ENCODE data around the gene TCF12. TPM values are rescaled to one million over a fixed set of nuclear protein-coding genes. Genes with fewer than 3 reads are reported as not detected.

The TCF12 gene
- total RNA-seq, 3 donors from 2014 or later (not counting 1 experiment from before 2014, with no cell fraction given) = 84.1 to 111 (median 107) TPM

- H3K27me3 ChIP-seq (ENCODE audit: control insufficient read depth, insufficient read depth, low read length) = no peaks in the 10 kb centered on the region
- H3K9me3 ChIP-seq (ENCODE audit: control insufficient read depth, insufficient read depth, low read length) = no peaks in the 10 kb centered on the region
- Mint-ChIP-seq H3K27ac (no peak overlapping the region), H3K4me3 (no peak overlapping the region), H3K27me3 (ENCODE audit: low read depth in 2 of 2) (no peaks in the 10 kb centered on the region), H3K4me1 (peaks cover 7 to 15% of the 10 kb centered on the region in 2 donors), H3K36me3 (no peaks in the 10 kb centered on the region), H3K9me3 (no peaks in the 10 kb centered on the region)
- H3K4me3 ChIP-seq (ENCODE audit: low read length) = no peak overlapping the region
- no peak for DNase-seq
- no peaks in the 10 kb centered on the region for H3K36me3 ChIP-seq (ENCODE audit: control insufficient read depth, insufficient read depth, low read length)
- peaks cover 15% of the 10 kb centered on the region for H3K4me1 ChIP-seq (ENCODE audit: control insufficient read depth, insufficient read depth, low read length)
- intact Hi-C loops (cut with micrococcal nuclease) = loop anchor here (10.0 kb wide), 1 partner anchor 392 kb away; no protein-coding TSS in a partner anchor
- WGBS (ENCODE audit: insufficient coverage) = 93% methylated on average over 9 of the region's 9 CpGs
- H3K27ac ChIP-seq (ENCODE audit: low read length) = no peak overlapping the region
- TF ChIP-seq, protein P1, sequence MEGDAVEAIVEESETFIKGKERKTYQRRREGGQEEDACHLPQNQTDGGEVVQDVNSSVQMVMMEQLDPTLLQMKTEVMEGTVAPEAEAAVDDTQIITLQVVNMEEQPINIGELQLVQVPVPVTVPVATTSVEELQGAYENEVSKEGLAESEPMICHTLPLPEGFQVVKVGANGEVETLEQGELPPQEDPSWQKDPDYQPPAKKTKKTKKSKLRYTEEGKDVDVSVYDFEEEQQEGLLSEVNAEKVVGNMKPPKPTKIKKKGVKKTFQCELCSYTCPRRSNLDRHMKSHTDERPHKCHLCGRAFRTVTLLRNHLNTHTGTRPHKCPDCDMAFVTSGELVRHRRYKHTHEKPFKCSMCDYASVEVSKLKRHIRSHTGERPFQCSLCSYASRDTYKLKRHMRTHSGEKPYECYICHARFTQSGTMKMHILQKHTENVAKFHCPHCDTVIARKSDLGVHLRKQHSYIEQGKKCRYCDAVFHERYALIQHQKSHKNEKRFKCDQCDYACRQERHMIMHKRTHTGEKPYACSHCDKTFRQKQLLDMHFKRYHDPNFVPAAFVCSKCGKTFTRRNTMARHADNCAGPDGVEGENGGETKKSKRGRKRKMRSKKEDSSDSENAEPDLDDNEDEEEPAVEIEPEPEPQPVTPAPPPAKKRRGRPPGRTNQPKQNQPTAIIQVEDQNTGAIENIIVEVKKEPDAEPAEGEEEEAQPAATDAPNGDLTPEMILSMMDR (IDR thresholded peaks at IDR 0.05) = no peak
- no peak for ATAC-seq
Measured at GRCh38 chr15:57296473-57297162, 378.2 kb downstream of the TCF12 start.

- WGBS (ENCODE audit: insufficient coverage) = 86% methylated on average over 3 of the region's 3 CpGs
- no peaks in the 10 kb centered on the region for H3K27me3 Mint-ChIP-seq (ENCODE audit: low read depth in 2 of 2)
- Histone ChIP-seq H3K27ac (ENCODE audit: low read length) (no peak overlapping the region), H3K4me3 (ENCODE audit: low read length) (no peak overlapping the region), H3K9me3 (ENCODE audit: control insufficient read depth, insufficient read depth, low read length) (no peaks in the 10 kb centered on the region), H3K4me1 (ENCODE audit: control insufficient read depth, insufficient read depth, low read length) (peaks cover 15% of the 10 kb centered on the region), H3K36me3 (ENCODE audit: control insufficient read depth, insufficient read depth, low read length) (no peaks in the 10 kb centered on the region), H3K27me3 (ENCODE audit: control insufficient read depth, insufficient read depth, low read length) (no peaks in the 10 kb centered on the region)
- intact Hi-C loops (cut with micrococcal nuclease) = loop anchor here (10.0 kb wide), 1 partner anchor 392 kb away; no protein-coding TSS in a partner anchor
- DNase-seq = no peak
- no peak overlapping the region for H3K4me3 Mint-ChIP-seq
- no peaks in the 10 kb centered on the region for H3K36me3 Mint-ChIP-seq
- TF ChIP-seq, protein P1 (IDR thresholded peaks at IDR 0.05) = no peak
- no peaks in the 10 kb centered on the region for H3K9me3 Mint-ChIP-seq
- ATAC-seq = no peak
- H3K27ac Mint-ChIP-seq = no peak overlapping the region
- H3K4me1 Mint-ChIP-seq = peaks cover 7 to 15% of the 10 kb centered on the region in 2 donors
Measured at GRCh38 chr15:57297163-57297593, 378.7 kb downstream of the TCF12 start.

DNA sequence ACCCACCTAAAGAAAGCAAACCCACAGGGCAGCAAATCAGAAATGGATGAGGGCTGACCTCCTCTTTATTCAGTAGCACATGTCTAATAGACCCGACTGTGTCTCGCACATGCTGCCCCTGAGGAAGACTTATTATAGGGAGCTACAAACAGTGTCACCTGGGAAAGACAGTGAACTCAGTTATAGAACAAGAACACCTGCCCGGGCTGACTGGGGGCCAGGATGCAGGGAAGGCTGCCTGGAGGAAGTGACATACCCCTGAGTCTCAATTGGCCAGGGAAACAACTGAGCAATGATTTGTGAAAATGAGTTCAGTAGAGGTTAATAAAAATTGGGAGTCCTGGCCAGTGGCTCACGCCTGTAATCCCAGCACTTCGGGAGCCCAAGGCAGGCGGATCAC is 379.2 kb downstream of the TCF12 start:
- TF ChIP-seq, protein P1 (IDR thresholded peaks at IDR 0.05) = no peak
- Histone ChIP-seq H3K4me1 (ENCODE audit: control insufficient read depth, insufficient read depth, low read length) (peaks cover 15% of the 10 kb centered on the region), H3K27ac (ENCODE audit: low read length) (no peak overlapping the region), H3K4me3 (ENCODE audit: low read length) (no peak overlapping the region), H3K9me3 (ENCODE audit: control insufficient read depth, insufficient read depth, low read length) (no peaks in the 10 kb centered on the region), H3K36me3 (ENCODE audit: control insufficient read depth, insufficient read depth, low read length) (no peaks in the 10 kb centered on the region), H3K27me3 (ENCODE audit: control insufficient read depth, insufficient read depth, low read length) (no peaks in the 10 kb centered on the region)
- intact Hi-C loops (cut with micrococcal nuclease) = loop anchor here (10.0 kb wide), 1 partner anchor 393 kb away; no protein-coding TSS in a partner anchor
- H3K36me3 Mint-ChIP-seq = no peaks in the 10 kb centered on the region
- ATAC-seq (no peak), DNase-seq (no peak)
- H3K27me3 Mint-ChIP-seq (ENCODE audit: low read depth in 2 of 2) = no peaks in the 10 kb centered on the region
- H3K9me3 Mint-ChIP-seq = no peaks in the 10 kb centered on the region
- H3K4me3 Mint-ChIP-seq = no peak overlapping the region
- no peak overlapping the region for H3K27ac Mint-ChIP-seq
- H3K4me1 Mint-ChIP-seq = peaks cover 7 to 15% of the 10 kb centered on the region in 2 donors
- 92% methylated on average over 6 of the region's 6 CpGs for WGBS (ENCODE audit: insufficient coverage)
